ENCODE measurements around the gene GABRA4.

- TF ChIP-seq EP300 (IDR thresholded peaks at IDR 0.05), result no peak
- no peak for TF ChIP-seq CTCF (IDR thresholded peaks at IDR 0.05)
- no peak for TF ChIP-seq POLR2A (IDR thresholded peaks at IDR 0.05)
- TF ChIP-seq POLR2AphosphoS5 (IDR thresholded peaks at IDR 0.05), result no peak
Measured at GRCh38 chr4:46979283-46979682, 14.1 kb downstream of the GABRA4 start.
